ENCODE measurements around the gene TFAP2A.

TFAP2A gene

DNA sequence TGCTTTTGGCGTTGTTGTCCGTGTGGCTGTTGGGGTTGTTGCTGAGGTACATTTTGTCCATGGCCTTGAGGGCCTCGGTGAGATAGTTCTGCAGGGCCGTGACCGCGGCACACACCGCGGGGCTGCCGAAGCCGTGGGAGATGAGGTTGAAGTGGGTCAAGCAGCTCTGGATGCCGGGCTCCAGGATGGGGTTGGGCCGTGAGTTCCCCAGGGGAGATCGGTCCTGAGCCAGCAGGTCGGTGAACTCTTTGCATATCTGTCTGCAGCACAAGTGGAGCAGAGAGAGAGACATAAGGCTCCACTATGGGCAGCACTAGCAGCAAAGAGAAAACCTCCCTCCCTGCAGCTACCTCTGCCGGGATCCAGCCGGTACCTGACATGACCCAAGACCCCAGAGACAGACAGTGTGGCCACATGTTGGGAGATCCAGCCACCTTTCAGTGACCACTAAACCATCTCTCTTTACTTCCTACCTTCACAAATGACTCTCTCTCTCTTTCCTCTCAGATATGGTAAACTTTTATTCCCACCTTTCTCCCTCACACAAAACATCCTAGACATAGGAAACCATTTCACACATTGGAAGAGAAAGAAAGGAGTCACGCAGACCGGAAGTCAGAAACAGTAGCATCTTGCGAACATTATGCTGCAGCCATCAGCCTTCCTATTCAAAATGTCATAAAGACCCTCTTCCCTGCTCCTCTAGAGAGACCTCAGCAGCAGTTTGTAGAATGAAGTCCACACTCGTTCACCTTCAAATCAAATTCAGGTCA, 16.2 kb downstream of the TFAP2A start:
- no peak for DNase-seq

DNA sequence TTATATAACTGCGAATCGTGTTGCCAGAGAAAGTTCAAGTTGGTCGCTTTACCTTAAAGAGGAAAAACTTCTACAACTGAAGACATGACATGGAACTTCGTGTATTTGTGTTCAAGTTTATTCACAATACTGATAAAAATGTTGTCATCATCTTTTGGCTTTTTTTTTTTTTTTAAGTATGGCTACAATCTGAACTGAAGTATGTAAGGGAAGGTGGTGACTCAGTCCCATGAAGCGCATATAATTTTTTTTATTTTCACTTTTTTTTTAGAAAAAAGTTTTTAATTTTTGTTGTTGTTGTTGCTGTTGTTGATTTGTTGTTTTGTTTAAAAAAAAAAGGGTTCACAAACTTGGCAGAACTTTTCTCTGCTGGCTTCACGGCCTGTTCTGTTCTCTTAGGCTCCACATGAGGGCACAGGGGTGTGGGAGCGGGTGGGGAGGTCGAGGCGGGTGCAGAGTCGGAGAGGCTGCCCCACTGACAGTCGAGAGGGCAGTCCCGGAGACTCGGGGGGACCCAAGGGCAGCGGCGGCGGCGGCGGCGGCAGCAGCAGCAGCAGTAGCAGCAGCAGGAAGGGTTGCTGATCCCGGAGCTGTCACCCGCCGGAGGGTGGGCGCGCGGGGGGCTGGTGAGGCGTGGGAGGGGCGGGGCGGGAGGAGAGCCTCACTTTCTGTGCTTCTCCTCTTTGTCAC, 17.0 kb downstream of the TFAP2A start:
- DNase-seq = no peak

DNA sequence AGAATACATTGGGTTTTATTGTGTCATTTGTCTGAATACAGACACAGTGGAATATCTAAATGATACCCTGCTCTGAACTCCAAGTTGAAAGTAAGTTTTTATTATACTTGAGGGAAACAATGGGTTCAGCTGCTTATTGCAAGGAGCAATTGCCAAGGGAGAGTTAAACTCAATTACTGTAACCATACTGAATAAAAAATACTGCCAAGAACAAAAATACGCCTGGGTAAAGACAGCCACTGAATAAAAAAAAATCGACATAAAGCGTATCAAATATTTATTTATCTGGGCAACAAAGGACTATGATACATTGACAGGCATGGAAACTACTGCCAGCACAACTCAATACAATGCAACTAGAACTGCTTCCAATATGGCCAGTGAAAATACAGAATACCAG, 18.1 kb downstream of the TFAP2A start:
- no peak for DNase-seq

DNA sequence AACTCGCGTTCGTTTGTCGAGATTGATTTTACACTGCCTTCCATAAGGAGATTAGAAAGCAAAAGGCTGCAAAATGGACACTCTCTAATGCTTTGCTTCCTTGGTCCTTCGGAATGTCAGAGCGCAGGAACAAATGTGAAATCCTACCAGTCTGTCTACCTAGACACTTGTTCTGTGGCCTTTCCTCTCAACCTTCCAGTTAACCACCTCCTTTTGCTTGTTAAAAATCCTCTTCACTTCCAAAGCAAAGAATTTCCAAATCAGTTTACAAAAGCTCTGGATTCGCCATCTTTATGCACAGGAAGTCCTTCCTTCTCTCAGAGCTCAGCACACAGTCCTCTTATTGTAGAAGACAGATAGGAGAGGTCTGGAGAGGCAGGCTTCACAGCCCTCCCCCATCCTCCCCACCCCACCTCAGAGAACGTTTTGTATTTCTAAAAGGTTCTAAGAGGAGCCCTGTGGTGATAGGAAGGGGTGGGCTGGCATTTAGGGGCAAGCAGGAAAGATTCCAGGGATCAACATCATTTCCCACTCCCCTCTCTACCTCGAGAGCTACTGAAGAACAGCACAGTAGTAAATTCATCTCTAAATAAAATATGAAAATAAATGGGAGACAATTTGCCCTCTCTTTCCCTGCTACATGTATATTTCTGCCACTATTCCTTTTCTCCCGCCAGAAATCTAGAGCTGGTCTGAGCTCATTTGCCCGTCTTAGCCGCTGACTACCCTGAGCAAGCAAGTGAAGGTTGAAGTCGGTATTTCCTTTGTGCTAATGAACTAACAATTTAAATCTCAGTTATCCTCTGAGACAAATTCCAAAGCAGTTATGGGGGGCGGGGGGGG, 18.9 kb downstream of the TFAP2A start:
- no peak for DNase-seq

- no peak for DNase-seq
Measured at GRCh38 chr6:10395171-10395703, 19.6 kb downstream of the TFAP2A start.

DNA sequence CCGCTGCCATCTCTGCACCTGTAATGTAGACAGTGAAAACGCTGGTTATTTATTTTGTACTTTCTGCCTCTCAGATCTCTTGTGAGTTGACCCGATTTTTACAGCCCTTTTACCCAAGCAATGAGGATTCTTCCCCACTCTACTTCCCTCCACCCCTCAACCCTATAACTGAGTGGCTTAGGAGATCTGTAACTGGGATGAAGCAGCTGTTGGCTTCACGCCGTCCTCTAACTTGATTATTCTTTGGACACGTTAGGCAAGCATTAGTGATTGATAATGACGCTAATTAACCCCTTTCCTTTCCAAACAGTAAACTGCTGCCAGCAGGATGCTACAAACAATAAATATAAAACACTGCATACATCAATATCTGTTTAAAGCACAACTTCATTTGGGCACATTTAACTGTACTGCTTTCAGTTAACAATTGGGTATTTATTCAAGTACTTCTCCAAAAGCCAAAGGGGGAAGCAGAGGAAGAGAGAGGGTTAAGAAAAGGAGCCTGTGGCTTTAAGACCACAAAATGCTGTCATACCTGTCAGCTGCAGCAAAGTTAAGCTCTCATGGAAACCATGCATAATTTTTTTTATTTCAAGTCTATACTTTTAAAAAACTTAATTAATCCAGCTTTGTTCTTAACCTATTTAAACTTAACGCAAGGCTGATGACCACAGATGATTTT, 21.2 kb downstream of the TFAP2A start:
- no peak for DNase-seq

DNA sequence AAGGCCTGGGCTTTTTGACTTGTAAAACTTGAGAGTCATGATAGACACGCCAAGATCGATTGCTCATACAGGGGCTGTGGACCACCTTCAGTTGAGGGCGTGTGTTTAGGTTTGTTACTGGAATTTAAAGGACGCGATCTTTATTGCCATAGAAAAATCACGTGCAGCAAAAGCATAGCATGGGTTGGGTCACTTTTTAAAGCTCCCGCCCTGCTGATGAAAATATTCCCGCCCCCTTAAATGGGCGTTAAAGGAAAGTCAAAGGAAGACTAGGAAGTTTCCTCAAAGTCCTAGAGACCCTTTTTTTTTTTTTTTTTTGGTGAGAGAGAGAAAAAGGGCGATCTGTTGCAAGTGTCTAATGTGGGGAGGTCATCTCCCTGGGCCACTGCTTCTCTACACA, 23.1 kb downstream of the TFAP2A start:
- DNase-seq = no peak

DNA sequence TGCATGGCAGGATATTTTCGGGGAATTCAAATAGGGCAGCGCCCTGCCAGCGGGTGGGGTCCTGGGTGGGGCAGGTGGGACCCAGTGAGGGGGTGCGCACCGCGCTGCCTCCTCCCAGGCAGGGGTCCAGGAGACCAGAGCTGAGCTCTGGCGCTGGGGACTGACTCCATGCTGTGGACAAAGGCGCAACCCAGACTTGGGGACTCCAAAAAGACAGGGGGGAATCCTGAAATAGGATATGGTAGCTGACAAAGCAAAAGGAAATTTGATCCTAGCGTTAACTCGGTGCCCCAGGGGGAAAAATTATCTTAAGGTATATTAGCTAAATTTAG, 23.6 kb downstream of the TFAP2A start:
- DNase-seq = no peak

GRCh38 chr6:10390495-10391298, 24.2 kb downstream of the TFAP2A start:
- DNase-seq = no peak

GRCh38 chr6:10389739-10390494, 25.0 kb downstream of the TFAP2A start:
- DNase-seq = no peak

DNA sequence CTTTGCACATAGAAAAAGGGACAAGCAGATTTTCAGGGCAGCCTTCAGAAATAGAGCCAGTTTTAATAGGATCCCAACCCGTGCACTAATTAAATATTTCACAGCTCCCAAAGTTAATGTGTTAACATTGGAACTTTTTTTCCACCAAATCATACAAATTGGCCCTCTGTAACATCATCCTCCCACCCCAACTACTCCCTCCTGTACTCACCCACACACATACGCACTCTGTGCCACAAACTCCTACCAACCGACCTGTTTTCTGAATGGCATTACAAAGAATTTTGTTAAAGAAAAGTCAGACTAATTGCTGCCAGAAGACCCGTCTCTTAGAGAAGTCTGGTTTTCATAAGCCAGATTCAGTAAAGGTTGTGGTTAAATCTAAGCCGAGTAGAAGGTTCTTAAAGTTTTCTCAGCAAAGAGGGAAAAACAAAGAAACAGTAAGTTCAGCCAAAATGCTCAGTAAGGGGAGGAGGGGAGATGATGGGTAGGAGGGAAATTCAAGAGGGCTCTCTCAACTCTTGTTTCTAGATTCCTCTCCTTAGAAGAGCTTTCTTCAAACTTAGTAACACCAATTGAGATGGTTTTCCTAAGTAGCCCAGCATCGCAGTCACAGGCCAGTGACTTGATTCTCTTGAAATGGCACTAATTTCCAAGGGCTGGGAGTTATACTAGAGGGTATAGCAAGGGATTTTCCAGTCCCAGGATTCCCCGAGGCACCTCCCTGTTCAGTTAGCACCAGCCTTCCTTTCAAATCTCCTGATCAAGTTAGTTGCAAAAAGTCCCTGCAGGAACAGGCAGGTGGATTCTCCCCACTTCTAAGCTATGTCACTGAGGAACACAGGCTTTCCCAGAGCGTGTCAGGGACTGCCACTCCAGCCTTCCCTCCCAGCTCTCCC, 27.9 kb downstream of the TFAP2A start:
- no peak for DNase-seq

GRCh38 chr6:10386220-10386619, 28.7 kb downstream of the TFAP2A start:
- DNase-seq = no peak

DNA sequence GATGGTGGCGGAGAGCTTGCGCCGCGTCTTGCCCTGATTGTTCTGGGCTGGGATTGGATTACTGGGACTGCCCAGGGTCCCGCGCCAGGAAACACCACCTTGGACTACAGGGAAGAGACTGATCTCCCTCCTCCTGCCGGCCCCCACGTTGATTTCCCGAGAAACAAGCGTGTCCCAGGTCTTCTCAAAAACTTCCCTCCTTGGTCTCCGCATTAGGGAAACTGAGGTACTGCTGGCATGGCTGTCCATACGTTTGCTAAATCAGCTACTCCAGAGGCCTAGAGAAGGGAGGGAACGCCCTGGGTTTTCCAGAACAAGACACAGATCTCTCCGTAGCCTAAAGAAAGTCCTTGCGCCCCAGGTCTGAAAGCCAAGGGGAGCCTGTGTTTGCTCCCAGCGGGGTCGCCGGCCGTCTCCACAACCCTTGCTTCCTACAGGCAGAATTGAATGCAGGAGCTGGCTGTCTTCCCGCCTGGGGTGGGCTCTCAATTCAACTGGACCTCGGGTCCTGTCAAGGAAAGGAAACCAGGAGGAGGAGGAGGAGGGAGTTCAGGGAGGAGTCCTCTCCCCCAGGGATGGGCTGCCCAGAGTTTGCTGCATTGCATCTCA, 29.2 kb downstream of the TFAP2A start:
- no peak for DNase-seq

GRCh38 chr6:10384610-10385523, 30.0 kb downstream of the TFAP2A start:
- no peak for DNase-seq

DNA sequence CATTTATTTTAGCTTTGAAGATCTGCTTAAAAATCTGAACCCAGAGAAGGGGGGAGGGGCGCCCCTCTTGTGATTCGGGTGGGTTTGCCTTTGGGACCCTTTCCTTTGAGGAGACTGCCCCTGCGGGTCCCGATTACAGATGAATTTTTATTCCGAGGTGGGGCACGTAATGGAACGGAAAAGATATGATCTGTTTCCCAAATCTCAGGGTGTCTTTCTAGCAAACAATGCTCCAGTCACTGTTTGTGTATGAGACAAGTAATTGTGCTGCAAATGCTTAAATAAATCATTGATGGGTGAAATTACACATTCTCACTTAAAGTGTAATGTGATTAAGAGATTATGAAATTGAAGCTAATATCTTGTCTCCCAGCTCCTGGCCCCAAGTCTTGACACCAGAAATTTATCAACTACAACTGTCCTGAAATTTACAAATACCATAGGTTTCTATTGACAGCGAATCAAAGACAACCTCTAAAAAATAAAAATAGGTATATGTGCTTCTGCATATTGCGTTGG, 30.7 kb downstream of the TFAP2A start:
- DNase-seq = no peak

GRCh38 chr6:10383331-10384090, 31.4 kb downstream of the TFAP2A start:
- DNase-seq = no peak

DNA sequence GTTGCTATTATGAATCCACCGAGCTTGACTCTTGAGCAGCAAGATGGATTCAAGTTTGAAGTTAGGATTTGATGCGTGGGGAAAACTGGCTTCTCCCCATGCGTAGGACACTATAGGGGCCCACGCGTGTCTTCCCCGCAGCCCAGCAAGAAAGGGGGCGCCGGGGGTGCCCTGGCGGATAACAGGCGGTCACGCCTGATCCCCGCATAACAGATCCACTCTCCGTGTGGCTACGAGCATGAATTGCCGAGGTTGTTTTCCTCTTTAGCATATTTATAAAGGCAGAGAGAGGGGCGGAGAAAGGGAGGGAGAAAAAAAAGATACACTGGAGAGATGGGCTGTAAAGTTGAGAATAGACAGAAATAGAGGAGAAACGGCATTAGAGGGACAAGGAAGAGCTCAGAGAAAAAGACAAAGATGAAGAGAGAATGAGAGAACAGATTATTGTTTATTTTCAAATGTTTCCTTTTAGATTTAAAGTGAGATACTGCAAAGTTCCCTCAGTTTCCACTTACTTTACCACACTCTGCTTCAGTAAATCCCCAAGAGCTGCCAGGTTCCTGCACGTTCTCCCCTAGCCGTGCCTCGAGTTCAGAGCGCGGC, 32.0 kb downstream of the TFAP2A start:
- no peak for DNase-seq

Data from NCI-H2171 treated with DMSO at 0.1 percent for 48 hours (cell line).